ENCODE results near the gene APCDD1L.

Gene APCDD1L

GRCh38 chr20:58461899-58462298, 53.3 kb downstream of the APCDD1L start:
- no peak for DNase-seq

DNA sequence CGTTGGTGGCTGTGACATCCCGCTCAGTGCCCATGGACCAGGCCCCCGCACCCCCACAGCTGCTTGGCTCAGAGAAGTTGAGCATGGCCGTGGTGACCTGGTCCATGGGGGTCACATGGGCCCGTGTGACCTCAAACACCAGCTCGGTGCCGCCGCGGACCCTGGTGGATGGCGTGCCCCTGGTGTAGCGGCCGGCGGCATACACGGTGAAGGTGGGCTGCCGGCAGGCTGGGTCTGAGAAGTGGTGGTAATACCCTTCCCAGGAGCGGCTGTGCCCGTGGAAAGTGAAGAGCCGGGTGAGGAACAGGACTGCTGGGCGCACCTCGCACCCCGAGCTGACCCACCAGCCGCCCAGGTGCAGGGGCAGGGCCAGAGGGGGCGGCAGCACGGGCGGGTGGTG, 54.1 kb downstream of the APCDD1L start:
- no peak for DNase-seq

DNA sequence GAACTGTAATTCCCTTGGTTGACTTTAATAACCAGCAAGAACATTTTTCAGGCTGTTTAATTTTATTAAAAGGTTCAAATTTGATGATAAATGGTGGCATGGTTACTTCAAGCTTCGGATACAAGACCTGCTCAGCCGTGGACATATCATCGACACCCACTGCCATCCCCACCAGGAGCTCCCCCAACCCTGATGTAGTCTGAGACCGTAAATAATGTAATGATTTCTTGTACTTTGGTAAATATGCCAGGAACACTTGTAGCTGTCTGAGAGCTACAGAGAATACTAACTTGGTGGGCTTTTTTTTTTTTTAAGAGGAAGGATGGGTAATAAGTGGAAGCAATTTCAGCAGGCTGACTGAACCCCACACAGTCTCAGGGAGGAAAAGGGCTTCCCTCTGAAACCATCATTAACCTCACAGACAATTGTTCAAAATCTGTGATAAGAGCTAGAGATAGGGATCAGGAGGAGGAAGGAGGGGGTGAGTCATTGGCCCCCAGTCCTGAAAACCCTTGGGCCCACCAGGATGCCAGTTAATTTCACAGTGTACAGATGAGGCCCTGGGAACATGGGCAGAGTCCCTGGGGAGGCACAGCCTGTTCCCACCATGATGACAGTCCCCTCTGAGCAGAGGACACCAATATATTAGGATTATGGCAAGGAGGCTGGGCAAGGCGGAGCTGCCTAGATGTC, 56.0 kb downstream of the APCDD1L start:
- no peak for DNase-seq

GRCh38 chr20:58458342-58459057, 56.7 kb downstream of the APCDD1L start:
- no peak for DNase-seq

DNA sequence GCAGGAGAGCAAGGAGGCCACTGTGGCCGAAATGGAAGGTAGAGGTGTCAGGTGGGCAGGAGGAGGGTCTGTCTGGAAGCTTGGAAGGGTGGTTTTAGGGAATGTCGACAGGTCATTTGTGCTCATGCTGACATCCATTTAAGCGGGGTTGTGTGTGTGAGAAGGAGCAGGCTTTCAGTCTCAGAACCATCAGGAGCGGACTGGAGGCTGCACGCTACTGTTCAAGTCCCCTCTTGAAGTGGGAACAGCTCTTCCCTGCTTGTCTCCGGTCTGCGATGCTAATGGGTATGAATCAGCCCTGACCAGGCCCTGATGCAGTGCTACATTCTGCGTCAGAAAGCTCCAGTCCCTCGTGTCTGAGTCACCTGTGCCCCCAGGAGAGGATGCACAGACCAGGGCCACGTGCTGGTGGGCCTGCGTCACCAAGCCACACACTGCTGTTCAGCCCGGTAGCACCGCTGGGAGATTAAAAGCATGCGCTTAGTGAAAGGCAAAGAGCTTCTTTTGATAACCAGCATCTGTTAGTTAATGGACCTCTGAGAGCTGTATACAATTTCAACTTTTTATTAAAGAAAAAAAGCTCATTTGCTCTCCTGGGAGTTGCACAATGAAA, 58.0 kb downstream of the APCDD1L start:
- no peak for DNase-seq

- no peak for DNase-seq
Measured at GRCh38 chr20:58454460-58454859, 60.7 kb downstream of the APCDD1L start.

GRCh38 chr20:58453391-58453790, 61.8 kb downstream of the APCDD1L start:
- DNase-seq, result no peak

DNA sequence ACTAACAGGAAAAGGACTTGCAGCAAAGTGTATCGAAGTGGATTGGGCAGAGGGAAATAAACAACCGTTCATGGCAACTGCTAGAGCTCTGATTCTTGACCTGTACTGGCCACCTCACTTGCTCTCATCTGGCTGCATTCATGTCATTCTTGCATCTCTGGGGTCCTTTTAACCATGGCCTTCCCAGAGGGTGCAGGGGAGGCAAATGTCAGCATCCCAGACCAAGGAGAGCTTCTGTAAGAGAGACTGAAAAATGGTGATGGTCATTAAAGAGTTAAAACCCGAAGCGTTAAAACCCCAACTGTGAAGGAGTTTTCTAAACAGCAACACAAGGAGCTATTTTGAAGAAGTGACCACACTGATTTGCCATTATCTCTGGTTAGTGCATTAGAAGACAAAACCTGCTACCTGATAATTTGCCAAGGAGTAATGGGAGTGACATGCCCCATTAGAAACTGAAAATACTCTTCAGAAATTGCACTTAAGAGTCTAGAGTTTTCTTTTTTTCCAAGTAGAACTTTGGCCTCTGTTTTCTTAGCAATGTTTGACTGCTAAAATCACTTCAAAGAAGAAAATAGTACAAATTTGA, 62.4 kb downstream of the APCDD1L start:
- no peak for DNase-seq

GRCh38 chr20:58450254-58450653, 64.9 kb downstream of the APCDD1L start:
- DNase-seq, result no peak

GRCh38 chr20:58449681-58450221, 65.4 kb downstream of the APCDD1L start:
- no peak for DNase-seq

GRCh38 chr20:58448958-58449357, 66.2 kb downstream of the APCDD1L start:
- no peak for DNase-seq

- DNase-seq, result peak; percentile 4 to 54 (median 28)
Measured at GRCh38 chr20:58447511-58448391, 67.4 kb downstream of the APCDD1L start.

- no peak for DNase-seq
Measured at GRCh38 chr20:58446960-58447265, 68.3 kb downstream of the APCDD1L start.

GRCh38 chr20:58446264-58446959, 68.8 kb downstream of the APCDD1L start:
- no peak for DNase-seq

- DNase-seq, result no peak
Measured at GRCh38 chr20:58444746-58445255, 70.4 kb downstream of the APCDD1L start.

GRCh38 chr20:58441723-58442122, 73.5 kb downstream of the APCDD1L start:
- DNase-seq, result no peak

DNA sequence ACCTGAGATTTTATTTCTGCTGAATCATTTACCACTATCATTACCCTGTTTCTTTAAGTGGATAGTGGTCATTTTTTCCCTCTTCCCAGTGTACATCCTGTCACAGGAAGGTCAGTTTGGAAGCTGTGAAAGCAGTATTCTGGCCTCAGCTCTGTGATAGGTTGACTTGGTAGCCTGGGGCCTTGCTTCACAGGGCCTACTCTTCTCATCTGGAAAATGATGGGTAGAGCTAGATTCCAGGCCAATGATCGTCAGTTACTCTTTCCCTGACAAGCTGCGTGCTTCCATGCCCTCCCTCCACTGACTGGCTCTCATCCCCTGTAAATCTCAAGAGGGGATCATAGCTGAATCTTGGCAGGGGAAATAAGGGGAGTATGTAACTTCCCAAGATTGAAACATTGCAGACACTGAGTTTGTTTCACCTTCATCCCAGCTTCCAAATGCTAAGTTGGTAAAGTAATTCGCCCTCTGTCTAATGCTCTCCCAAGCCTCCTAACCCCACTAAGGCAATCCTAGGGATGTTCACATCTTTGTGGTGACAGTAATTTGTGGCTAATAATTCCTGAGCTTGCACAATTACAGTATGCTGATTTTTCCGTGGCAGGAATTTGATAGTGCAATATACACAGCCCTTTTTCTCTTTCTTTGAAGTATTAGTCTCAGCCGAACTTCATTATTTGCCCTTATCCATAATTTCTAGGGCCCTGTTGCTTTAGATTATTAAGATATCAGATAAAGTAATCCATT, 75.0 kb downstream of the APCDD1L start:
- no peak for DNase-seq

DNA sequence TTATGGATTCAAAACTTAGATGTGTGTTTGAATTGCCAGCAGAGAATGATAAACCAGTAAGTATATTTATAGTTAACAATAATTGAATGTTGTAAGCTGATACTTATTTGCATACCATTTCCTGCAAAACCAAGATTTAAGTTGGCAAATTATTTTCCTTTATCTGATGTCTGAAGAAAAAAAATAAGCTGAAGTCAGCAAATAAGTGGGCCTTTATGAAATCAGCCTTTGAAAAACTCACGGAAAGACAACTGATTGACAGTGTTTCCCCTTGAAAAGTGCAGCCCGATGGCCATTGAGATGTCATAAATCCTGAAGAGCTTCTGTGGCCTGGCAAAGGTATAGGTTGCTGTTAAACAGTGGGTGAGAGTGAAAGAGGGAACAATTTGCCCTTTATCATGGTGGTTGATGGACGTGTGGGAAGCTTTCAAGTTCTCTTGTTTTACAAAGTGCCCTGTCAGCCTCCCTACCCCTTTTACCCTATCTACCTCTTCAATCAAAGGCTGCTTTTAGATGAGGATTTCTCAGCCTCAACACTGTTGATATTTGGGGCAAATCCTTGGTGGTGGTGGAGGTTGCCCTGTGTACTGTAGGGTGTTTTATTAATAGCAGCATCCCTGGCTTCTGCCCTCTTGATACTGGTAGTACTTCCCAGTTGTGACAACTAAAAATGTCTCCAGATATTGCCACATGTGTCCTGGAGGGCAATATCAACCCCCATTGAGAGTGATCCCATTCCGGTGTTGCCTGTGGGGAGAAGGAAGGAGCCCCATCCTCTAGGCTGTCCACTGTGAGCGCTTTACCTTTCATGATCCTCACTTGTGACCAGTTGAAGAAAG, 76.0 kb downstream of the APCDD1L start:
- DNase-seq, result no peak

DNA sequence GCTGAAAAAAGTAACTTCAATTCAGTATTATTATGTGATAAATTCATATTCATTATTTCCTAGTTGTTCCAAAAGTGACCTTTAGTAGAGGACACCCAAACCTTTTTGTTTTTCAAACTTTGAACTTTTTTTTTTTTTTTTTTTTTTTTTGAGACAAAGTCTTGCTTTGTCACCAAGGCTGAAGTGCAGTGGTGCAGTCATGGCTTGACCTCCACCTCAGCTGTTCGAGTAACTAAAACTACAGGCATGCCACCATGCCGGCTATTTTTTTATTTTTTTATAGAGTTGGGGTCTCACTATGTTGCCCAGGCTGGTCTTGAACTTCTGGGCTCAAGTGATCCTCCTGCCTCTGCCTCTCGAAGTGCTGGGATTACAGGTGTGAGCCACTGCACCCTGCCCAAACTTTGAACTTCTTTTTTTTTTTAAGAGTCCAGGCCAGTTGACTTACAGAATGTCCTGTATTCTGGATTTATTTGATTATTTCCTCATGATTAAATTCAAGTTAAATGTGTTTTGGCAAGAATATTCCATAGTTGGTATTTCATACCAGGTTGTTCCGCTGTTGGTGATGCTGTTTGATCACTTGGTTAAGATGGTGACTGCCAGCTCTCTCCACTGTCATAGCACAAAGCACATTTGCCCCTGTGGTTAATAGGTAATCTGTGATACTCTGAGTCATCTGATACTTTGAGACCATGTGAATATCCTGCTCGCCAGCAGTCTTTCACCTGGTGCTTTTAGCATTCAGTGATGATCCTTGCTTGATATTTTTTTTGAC, 78.1 kb downstream of the APCDD1L start:
- DNase-seq, result no peak

Measured in stimulated activated naive CD4-positive, alpha-beta T cell (primary cell).